ENCODE results near the gene UBQLN1.
"Not testable (repeated sequence)": the region's sequence is repeated elsewhere in the genome, so short reads cannot be mapped to it uniquely, and the experiment has no call there.

The UBQLN1 gene

GRCh38 chr9:83707768-83708514, at the start of gene UBQLN1:
TSS of gene UBQLN1 (minus strand) at chr9:83707958. CDS start at chr9:83707679, 279 bp downstream.
- Histone ChIP-seq H3K9ac (ENCODE audit: low read depth in 1 of 2, low read length in 2 of 2) (peak within 1 kb of the TSS; percentile 80 to 93), H3K4me1 (ENCODE audit: control insufficient read depth in 1 of 2, insufficient read depth in 2 of 2, low read length in 2 of 2) (peaks cover 17 to 20% of the 10 kb centered on the region in 2 donors), H3K9me3 (ENCODE audit: control insufficient read depth in 1 of 2, low read length in 2 of 2) (no peaks in the 10 kb centered on the region), H3K36me3 (ENCODE audit: control insufficient read depth in 1 of 2, insufficient read depth in 2 of 2, low read length in 2 of 2) (no peaks in the 10 kb centered on the region), H3K4me3 (ENCODE audit: low read depth in 1 of 2, low read length in 2 of 2) (peak within 1 kb of the TSS; percentile 93 to 98), H3K27ac (ENCODE audit: low read depth, low read length) (peak within 1 kb of the TSS; percentile 99), H3K27me3 (ENCODE audit: control insufficient read depth in 1 of 2, insufficient read depth in 2 of 2, low read length in 2 of 2) (no peaks in the 10 kb centered on the region)

DNA sequence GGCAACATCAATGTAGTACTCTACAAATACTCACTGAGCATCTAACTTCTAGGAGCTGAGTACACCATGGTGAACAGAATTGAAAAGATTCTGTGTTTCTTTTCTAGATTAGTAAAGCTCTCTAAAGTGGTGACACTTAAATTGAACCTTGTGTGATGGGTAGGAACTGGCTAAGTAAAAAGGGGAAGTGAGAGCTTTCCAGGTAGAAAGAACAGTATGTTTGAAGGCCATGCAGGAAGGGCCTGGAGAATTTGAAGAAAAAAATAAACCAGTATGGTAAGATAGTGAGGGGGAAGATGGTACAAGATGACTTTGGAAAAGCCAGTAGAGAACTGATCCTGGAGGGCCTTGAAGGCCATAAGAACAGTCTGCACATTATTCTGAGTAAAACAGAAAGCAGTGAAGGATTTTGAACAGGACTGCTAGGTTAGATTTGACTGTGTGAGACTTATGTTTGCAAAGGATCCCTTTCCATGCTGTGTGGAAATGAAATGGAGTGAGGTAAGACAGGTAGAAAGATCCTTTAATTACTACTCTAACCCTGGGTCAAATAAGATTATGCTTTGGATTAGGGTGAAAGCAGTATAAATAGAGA, 46.7 kb upstream of the UBQLN1 start:
- Histone ChIP-seq H3K9ac (ENCODE audit: low read depth in 1 of 2, low read length in 2 of 2) (no peak overlapping the region), H3K36me3 (ENCODE audit: control insufficient read depth in 1 of 2, insufficient read depth in 2 of 2, low read length in 2 of 2) (peaks cover 0 to 11% of the 10 kb centered on the region in 2 donors)

GRCh38 chr9:83749706-83750105, 41.9 kb upstream of the UBQLN1 start:
- Histone ChIP-seq H3K9me3 (ENCODE audit: control insufficient read depth in 1 of 2, low read length in 2 of 2) (no peaks in the 10 kb centered on the region), H3K4me1 (ENCODE audit: control insufficient read depth in 1 of 2, insufficient read depth in 2 of 2, low read length in 2 of 2) (no peaks in the 10 kb centered on the region), H3K9ac (ENCODE audit: low read depth in 1 of 2, low read length in 2 of 2) (no peak overlapping the region), H3K27ac (ENCODE audit: low read depth, low read length) (no peak overlapping the region), H3K36me3 (ENCODE audit: control insufficient read depth in 1 of 2, insufficient read depth in 2 of 2, low read length in 2 of 2) (peaks cover 0 to 11% of the 10 kb centered on the region in 2 donors), H3K4me3 (ENCODE audit: low read depth in 1 of 2, low read length in 2 of 2) (no peak overlapping the region), H3K27me3 (ENCODE audit: control insufficient read depth in 1 of 2, insufficient read depth in 2 of 2, low read length in 2 of 2) (no peaks in the 10 kb centered on the region)

More for the DNA sequence above, 46.7 kb upstream of the UBQLN1 start:
- Histone ChIP-seq H3K4me3 (ENCODE audit: low read depth in 1 of 2, low read length in 2 of 2) (no peak overlapping the region), H3K27ac (ENCODE audit: low read depth, low read length) (no peak overlapping the region), H3K9me3 (ENCODE audit: control insufficient read depth in 1 of 2, low read length in 2 of 2) (no peaks in the 10 kb centered on the region), H3K4me1 (ENCODE audit: control insufficient read depth in 1 of 2, insufficient read depth in 2 of 2, low read length in 2 of 2) (no peaks in the 10 kb centered on the region), H3K27me3 (ENCODE audit: control insufficient read depth in 1 of 2, insufficient read depth in 2 of 2, low read length in 2 of 2) (no peaks in the 10 kb centered on the region)

DNA sequence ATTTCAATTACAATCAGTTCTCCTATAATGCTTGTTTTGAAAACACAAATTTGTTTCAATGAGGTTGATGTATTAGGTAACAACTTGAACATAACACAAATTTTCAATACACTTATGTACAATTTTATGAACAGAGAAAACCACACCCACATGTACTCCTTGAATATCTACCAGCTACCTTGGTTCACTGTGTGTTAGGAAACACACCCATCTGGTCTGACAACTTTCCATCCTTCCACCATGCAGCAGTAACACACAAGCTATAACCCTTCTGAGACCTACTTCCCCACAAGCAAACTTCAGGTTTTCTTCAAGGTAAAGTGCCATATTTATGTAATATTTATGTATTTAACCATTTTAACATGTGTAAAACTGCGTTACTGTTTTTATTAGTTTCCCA, 36.4 kb upstream of the UBQLN1 start:
- Histone ChIP-seq H3K9ac (ENCODE audit: low read depth in 1 of 2, low read length in 2 of 2) (no peak overlapping the region), H3K9me3 (ENCODE audit: control insufficient read depth in 1 of 2, low read length in 2 of 2) (no peaks in the 10 kb centered on the region), H3K4me3 (ENCODE audit: low read depth in 1 of 2, low read length in 2 of 2) (no peak overlapping the region), H3K36me3 (ENCODE audit: control insufficient read depth in 1 of 2, insufficient read depth in 2 of 2, low read length in 2 of 2) (peaks cover 0 to under 1% of the 10 kb centered on the region in 2 donors), H3K27me3 (ENCODE audit: control insufficient read depth in 1 of 2, insufficient read depth in 2 of 2, low read length in 2 of 2) (no peaks in the 10 kb centered on the region), H3K27ac (ENCODE audit: low read depth, low read length) (no peak overlapping the region), H3K4me1 (ENCODE audit: control insufficient read depth in 1 of 2, insufficient read depth in 2 of 2, low read length in 2 of 2) (no peaks in the 10 kb centered on the region)

GRCh38 chr9:83733739-83734138, 26.0 kb upstream of the UBQLN1 start:
- no peaks in the 10 kb centered on the region for H3K36me3 ChIP-seq (ENCODE audit: control insufficient read depth in 1 of 2, insufficient read depth in 2 of 2, low read length in 2 of 2)
- no peak overlapping the region for H3K4me3 ChIP-seq (ENCODE audit: low read depth in 1 of 2, low read length in 2 of 2)
- H3K27me3 ChIP-seq (ENCODE audit: control insufficient read depth in 1 of 2, insufficient read depth in 2 of 2, low read length in 2 of 2), result no peaks in the 10 kb centered on the region
- H3K9ac ChIP-seq (ENCODE audit: low read depth in 1 of 2, low read length in 2 of 2), result no peak overlapping the region
- no peak overlapping the region for H3K27ac ChIP-seq (ENCODE audit: low read depth, low read length)
- no peaks in the 10 kb centered on the region for H3K9me3 ChIP-seq (ENCODE audit: control insufficient read depth in 1 of 2, low read length in 2 of 2)
- H3K4me1 ChIP-seq (ENCODE audit: control insufficient read depth in 1 of 2, insufficient read depth in 2 of 2, low read length in 2 of 2), result no peaks in the 10 kb centered on the region

DNA sequence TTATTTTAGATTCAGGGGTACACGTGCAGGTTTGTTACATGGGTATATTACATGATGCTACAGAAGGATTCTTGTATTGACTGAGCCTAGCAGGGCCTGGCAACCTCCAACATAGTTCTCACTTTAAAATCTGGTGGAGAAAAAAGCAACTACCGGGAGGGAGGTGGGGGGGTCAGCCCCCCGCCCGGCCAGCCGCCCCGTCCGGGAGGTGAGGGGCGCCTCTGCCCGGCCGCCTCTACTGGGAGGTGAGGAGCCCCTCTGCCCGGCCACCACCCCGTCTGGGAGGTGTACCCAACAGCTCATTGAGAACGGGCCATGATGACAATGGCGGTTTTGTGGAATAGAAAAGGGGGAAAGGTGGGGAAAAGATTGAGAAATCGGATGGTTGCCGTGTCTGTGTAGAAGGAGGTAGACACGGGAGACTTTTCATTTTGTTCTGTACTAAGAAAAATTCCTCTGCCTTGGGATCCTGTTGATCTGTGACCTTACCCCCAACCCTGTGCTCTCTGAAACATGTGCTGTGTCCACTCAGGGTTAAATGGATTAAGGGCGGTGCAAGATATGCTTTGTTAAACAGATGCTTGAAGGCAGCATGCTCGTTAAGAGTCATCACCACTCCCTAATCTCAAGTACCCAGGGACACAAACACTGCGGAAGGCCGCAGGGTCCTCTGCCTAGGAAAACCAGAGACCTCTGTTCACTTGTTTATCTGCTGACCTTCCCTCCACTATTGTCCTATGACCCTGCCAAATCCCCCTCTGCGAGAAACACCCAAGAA, 21.0 kb upstream of the UBQLN1 start:
- not testable (repeated sequence) for H3K9ac ChIP-seq (ENCODE audit: low read depth in 1 of 2, low read length in 2 of 2); H3K36me3 ChIP-seq (ENCODE audit: control insufficient read depth in 1 of 2, insufficient read depth in 2 of 2, low read length in 2 of 2); H3K27ac ChIP-seq (ENCODE audit: low read depth, low read length); H3K4me1 ChIP-seq (ENCODE audit: control insufficient read depth in 1 of 2, insufficient read depth in 2 of 2, low read length in 2 of 2); H3K9me3 ChIP-seq (ENCODE audit: control insufficient read depth in 1 of 2, low read length in 2 of 2); H3K4me3 ChIP-seq (ENCODE audit: low read depth in 1 of 2, low read length in 2 of 2); H3K27me3 ChIP-seq (ENCODE audit: control insufficient read depth in 1 of 2, insufficient read depth in 2 of 2, low read length in 2 of 2)

DNA sequence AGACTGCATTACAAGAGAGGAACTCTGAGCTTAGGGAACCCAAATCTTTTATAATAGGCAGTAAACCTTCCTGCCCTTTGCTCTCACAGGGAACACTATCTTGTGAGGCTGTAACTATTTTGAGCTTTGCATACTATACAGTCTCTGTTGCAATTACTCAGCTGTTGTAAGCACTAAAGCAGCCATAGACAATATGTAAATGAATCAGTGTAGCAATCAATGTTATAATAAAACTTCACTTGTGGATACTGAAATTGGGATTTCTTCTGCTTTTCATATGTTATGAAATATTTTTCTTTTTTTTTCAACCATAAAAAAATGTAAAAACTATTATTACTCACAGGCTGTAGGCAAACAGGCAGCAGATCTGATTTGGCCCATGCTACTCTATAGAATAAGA, 16.7 kb upstream of the UBQLN1 start:
- Histone ChIP-seq H3K36me3 (ENCODE audit: control insufficient read depth in 1 of 2, insufficient read depth in 2 of 2, low read length in 2 of 2) (no peaks in the 10 kb centered on the region), H3K9me3 (ENCODE audit: control insufficient read depth in 1 of 2, low read length in 2 of 2) (peaks cover 0 to 6% of the 10 kb centered on the region in 2 donors), H3K27me3 (ENCODE audit: control insufficient read depth in 1 of 2, insufficient read depth in 2 of 2, low read length in 2 of 2) (no peaks in the 10 kb centered on the region), H3K4me1 (ENCODE audit: control insufficient read depth in 1 of 2, insufficient read depth in 2 of 2, low read length in 2 of 2) (no peaks in the 10 kb centered on the region), H3K4me3 (ENCODE audit: low read depth in 1 of 2, low read length in 2 of 2) (no peak overlapping the region), H3K9ac (ENCODE audit: low read depth in 1 of 2, low read length in 2 of 2) (no peak overlapping the region), H3K27ac (ENCODE audit: low read depth, low read length) (no peak overlapping the region)

DNA sequence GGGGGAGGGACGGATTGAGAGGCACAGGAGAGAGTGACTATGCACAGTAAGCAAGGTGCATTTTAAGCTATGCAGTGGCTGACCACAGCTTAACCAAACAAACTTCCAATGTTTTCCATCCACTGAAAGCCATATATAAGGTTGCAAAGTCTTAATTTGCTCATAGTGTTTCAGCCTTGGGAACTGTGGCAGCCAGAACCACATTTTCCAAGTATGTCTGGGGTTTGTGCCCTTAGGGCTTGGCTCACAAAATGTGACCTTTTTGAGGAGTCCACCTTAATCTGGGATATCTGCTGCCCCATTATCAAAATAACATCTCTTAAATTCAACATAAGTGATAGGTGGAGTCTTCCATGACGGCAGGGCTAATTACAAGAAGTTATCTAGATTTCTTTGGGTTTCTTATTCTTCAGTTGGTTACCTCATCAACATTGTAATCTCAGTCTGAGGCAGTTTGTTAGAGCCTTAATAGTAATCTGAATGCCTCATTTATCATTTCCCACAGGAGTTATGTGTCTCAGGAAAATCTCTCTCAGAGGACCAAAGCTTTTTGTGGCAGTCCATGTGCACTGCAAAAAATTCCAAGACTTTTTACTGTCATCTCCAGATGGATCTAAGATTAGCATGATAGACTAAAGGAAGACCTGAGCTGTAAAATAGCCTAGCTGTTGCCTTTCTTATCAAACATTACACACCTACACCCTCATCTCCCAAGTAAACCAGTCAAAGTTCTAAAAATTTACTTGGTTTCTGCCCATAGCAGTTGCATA, 15.2 kb upstream of the UBQLN1 start:
- no peaks in the 10 kb centered on the region for H3K27me3 ChIP-seq (ENCODE audit: control insufficient read depth in 1 of 2, insufficient read depth in 2 of 2, low read length in 2 of 2)
- H3K9me3 ChIP-seq (ENCODE audit: control insufficient read depth in 1 of 2, low read length in 2 of 2), result peaks cover 0 to 6% of the 10 kb centered on the region in 2 donors
- no peak overlapping the region for H3K27ac ChIP-seq (ENCODE audit: low read depth, low read length)
- H3K4me3 ChIP-seq (ENCODE audit: low read depth in 1 of 2, low read length in 2 of 2), result no peak overlapping the region
- H3K36me3 ChIP-seq (ENCODE audit: control insufficient read depth in 1 of 2, insufficient read depth in 2 of 2, low read length in 2 of 2), result no peaks in the 10 kb centered on the region
- H3K4me1 ChIP-seq (ENCODE audit: control insufficient read depth in 1 of 2, insufficient read depth in 2 of 2, low read length in 2 of 2), result no peaks in the 10 kb centered on the region
- no peak overlapping the region for H3K9ac ChIP-seq (ENCODE audit: low read depth in 1 of 2, low read length in 2 of 2)

DNA sequence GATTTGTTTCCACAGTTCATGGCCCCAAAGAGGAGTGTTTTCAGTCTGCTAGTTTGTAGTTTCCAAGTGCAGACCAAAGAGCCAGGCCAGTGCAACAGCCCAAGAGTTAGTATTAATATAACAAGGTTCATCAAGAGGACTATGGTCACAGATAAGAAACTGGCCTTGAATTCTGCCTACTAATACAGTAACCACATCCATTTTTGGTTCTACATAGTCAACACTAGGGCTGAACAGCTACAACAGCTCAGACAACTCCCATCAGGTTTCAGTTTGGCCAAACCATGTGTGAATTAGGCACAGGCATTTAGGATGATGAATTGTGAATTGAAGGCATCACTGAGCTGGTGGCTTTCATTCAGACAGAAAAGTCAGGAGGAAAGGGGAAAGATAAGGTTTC, 13.8 kb upstream of the UBQLN1 start:
- H3K4me3 ChIP-seq (ENCODE audit: low read depth in 1 of 2, low read length in 2 of 2), result no peak overlapping the region
- no peaks in the 10 kb centered on the region for H3K27me3 ChIP-seq (ENCODE audit: control insufficient read depth in 1 of 2, insufficient read depth in 2 of 2, low read length in 2 of 2)
- H3K36me3 ChIP-seq (ENCODE audit: control insufficient read depth in 1 of 2, insufficient read depth in 2 of 2, low read length in 2 of 2), result no peaks in the 10 kb centered on the region
- peaks cover 0 to 6% of the 10 kb centered on the region in 2 donors for H3K9me3 ChIP-seq (ENCODE audit: control insufficient read depth in 1 of 2, low read length in 2 of 2)
- no peaks in the 10 kb centered on the region for H3K4me1 ChIP-seq (ENCODE audit: control insufficient read depth in 1 of 2, insufficient read depth in 2 of 2, low read length in 2 of 2)
- no peak overlapping the region for H3K9ac ChIP-seq (ENCODE audit: low read depth in 1 of 2, low read length in 2 of 2)
- H3K27ac ChIP-seq (ENCODE audit: low read depth, low read length), result no peak overlapping the region

All from duodenal mucosa (tissue), 2 donors.